ENCODE results near the gene KCNQ1. TPM values are rescaled to one million over a fixed set of nuclear protein-coding genes. Genes with fewer than 3 reads are reported as not detected.
A peak's percentile ranks its signal among the peaks of the same experiment; 100 is the strongest.

Gene KCNQ1
- total RNA-seq, 1 experiment from 2014 or later: 1.0 TPM

GRCh38 chr11:2715716-2716350 lies 271.0 kb downstream of the KCNQ1 start:
- Mint-ChIP-seq H3K4me1 (ENCODE audit: low read depth, unreplicated experiment) (no peaks in the 10 kb centered on the region), H3K27me3 (ENCODE audit: insufficient read depth, unreplicated experiment) (no peaks in the 10 kb centered on the region), H3K27ac (ENCODE audit: unreplicated experiment) (no peak overlapping the region), H3K36me3 (ENCODE audit: insufficient read depth, unreplicated experiment) (no peaks in the 10 kb centered on the region), H3K9me3 (ENCODE audit: unreplicated experiment) (peaks cover under 1% of the 10 kb centered on the region), H3K4me3 (ENCODE audit: unreplicated experiment) (no peak overlapping the region)
- TF ChIP-seq CTCF (IDR thresholded peaks at IDR 0.05; ENCODE audit: insufficient read depth in 1 of 2, low read depth in 1 of 2, low read length in 1 of 2, severe bottlenecking in 1 of 2, unreplicated experiment in 1 of 2): no peak
- Histone ChIP-seq H3K4me3 (ENCODE audit: low read depth, low read length) (no peak overlapping the region), H3K4me1 (no peaks in the 10 kb centered on the region), H3K27me3 (replicated peaks; ENCODE audit: control insufficient read depth, insufficient read depth, low read length) (no peaks in the 10 kb centered on the region), H3K9me3 (peaks cover 3% of the 10 kb centered on the region), H3K36me3 (ENCODE audit: control insufficient read depth, insufficient read depth, low read length) (no peaks in the 10 kb centered on the region)
- CTCF ChIA-PET: no interaction called here
- POLR2A ChIA-PET: no interaction called here
- no TSS peak for BruUV-seq (replicated peaks)
- intact Hi-C loops (cut with micrococcal nuclease; ENCODE audit: unreplicated experiment): no loop called here
- DNase-seq: no peak

- Mint-ChIP-seq H3K27ac (ENCODE audit: unreplicated experiment) (no peak overlapping the region), H3K36me3 (ENCODE audit: insufficient read depth, unreplicated experiment) (no peaks in the 10 kb centered on the region), H3K27me3 (ENCODE audit: insufficient read depth, unreplicated experiment) (no peaks in the 10 kb centered on the region), H3K4me3 (ENCODE audit: unreplicated experiment) (no peak overlapping the region), H3K9me3 (ENCODE audit: unreplicated experiment) (no peaks in the 10 kb centered on the region), H3K4me1 (ENCODE audit: low read depth, unreplicated experiment) (no peaks in the 10 kb centered on the region)
- DNase-seq: no peak
- no TSS peak for BruUV-seq (replicated peaks)
- ChIA-PET CTCF (no interaction called here), POLR2A (no interaction called here)
- no peaks in the 10 kb centered on the region for H3K36me3 ChIP-seq (ENCODE audit: control insufficient read depth, insufficient read depth, low read length)
- no peak overlapping the region for H3K4me3 ChIP-seq (ENCODE audit: low read depth, low read length)
- no peaks in the 10 kb centered on the region for H3K27me3 ChIP-seq (replicated peaks; ENCODE audit: control insufficient read depth, insufficient read depth, low read length)
- H3K4me1 ChIP-seq: no peaks in the 10 kb centered on the region
- TF ChIP-seq CTCF (IDR thresholded peaks at IDR 0.05; ENCODE audit: insufficient read depth in 1 of 2, low read depth in 1 of 2, low read length in 1 of 2, severe bottlenecking in 1 of 2, unreplicated experiment in 1 of 2): no peak
- H3K9me3 ChIP-seq: no peaks in the 10 kb centered on the region
- intact Hi-C loops (cut with micrococcal nuclease; ENCODE audit: unreplicated experiment): no loop called here
These were observed 271.7 kb downstream of the KCNQ1 start for GRCh38 chr11:2716376-2717095.

- H3K27me3 ChIP-seq (replicated peaks; ENCODE audit: control insufficient read depth, insufficient read depth, low read length): no peaks in the 10 kb centered on the region
- peak overlapping the region; percentile 40 for H3K27ac Mint-ChIP-seq (ENCODE audit: unreplicated experiment)
- POLR2A ChIA-PET: no interaction called here
These were observed 272.9 kb downstream of the KCNQ1 start for GRCh38 chr11:2717561-2718325.

More at GRCh38 chr11:2717561-2718325, 272.9 kb downstream of the KCNQ1 start:
- intact Hi-C loops (cut with micrococcal nuclease; ENCODE audit: unreplicated experiment): no loop called here
- BruUV-seq (replicated peaks): no TSS peak
- TF ChIP-seq CTCF (IDR thresholded peaks at IDR 0.05; ENCODE audit: insufficient read depth in 1 of 2, low read depth in 1 of 2, low read length in 1 of 2, severe bottlenecking in 1 of 2, unreplicated experiment in 1 of 2): no peak
- Histone ChIP-seq H3K4me1 (no peaks in the 10 kb centered on the region), H3K4me3 (ENCODE audit: low read depth, low read length) (no peak overlapping the region), H3K9me3 (no peaks in the 10 kb centered on the region), H3K36me3 (ENCODE audit: control insufficient read depth, insufficient read depth, low read length) (no peaks in the 10 kb centered on the region)
- no peaks in the 10 kb centered on the region for H3K27me3 Mint-ChIP-seq (ENCODE audit: insufficient read depth, unreplicated experiment)
- no peaks in the 10 kb centered on the region for H3K9me3 Mint-ChIP-seq (ENCODE audit: unreplicated experiment)
- DNase-seq: no peak
- H3K4me1 Mint-ChIP-seq (ENCODE audit: low read depth, unreplicated experiment): no peaks in the 10 kb centered on the region
- CTCF ChIA-PET: no interaction called here
- no peaks in the 10 kb centered on the region for H3K36me3 Mint-ChIP-seq (ENCODE audit: insufficient read depth, unreplicated experiment)
- no peak overlapping the region for H3K4me3 Mint-ChIP-seq (ENCODE audit: unreplicated experiment)

Data from Caco-2 (cell line).